HCT116 (cell line): ENCODE data around the gene SHISA8. TPM values are rescaled to one million over a fixed set of nuclear protein-coding genes. Genes with fewer than 3 reads are reported as not detected.

Experiments
- ATAC-seq: fragments of 200-7000 bp; cut with Tn5 transposase; 2 replicates; pipeline ENCODE4 v1.9.1; 2020; ENCODE audit warnings: mild to moderate bottlenecking, moderate library complexity
- BruUV-seq: library from RNA; stranded (reverse); fragments of 400-500 nt; replicated peaks from 2 replicates; lab custom pipeline; 2021; lab: Mats Ljungman, UMichigan
- CTCF ChIA-PET: fragments of 300-600 bp; sonication (Branson Sonifier 250); formaldehyde crosslinking; loops from one replicate; lab custom pipeline; 2021; ENCODE audit warnings: antibody characterized with exemption; lab: Charles Lee
- POLR2A ChIA-PET: fragments of 300-600, 350-600 bp; sonication (Branson Sonifier 250); formaldehyde crosslinking; loops from one replicate; lab custom pipeline; 2021; ENCODE audit warnings: antibody characterized with exemption; lab: Charles Lee
- RAD21 ChIA-PET, 2 experiments: fragments of 300-600 bp; sonication (Branson Sonifier 250); formaldehyde crosslinking; loops; one replicate each; lab custom pipeline; 2023; ENCODE audit warnings: low total read pairs in 2 of 2; ENCODE audit not compliant: uncharacterized antibody in 2 of 2, unreplicated experiment in 2 of 2, low non-redundant PET in 1 of 2; lab: Charles Lee
- DNase-seq: peaks from one replicate; pipeline ENCODE4 v3.0.0-alpha.2; 2010; ENCODE audit warnings: low read depth, low spot score
- H2AFZ ChIP-seq: fragments of 200-600 bp; shearing (Covaris generic), sonication (generic); 2 replicates; pipeline ENCODE4 v1.6.1; 2017; ENCODE audit warnings: low read depth, mixed run types, mixed read lengths, antibody characterized with exemption, low read length; ENCODE audit not compliant: poor library complexity, severe bottlenecking
- H3K27ac ChIP-seq: 2 replicates; pipeline ENCODE4 v1.5.1; 2012; ENCODE audit warnings: low read depth, low read length
- H3K27me3 ChIP-seq: fragments of 200-600 bp; sonication (generic); 2 replicates; pipeline ENCODE4 v1.6.1; 2016; ENCODE audit warnings: mixed run types, low read length, mixed read lengths; ENCODE audit not compliant: insufficient read depth
- H3K36me3 ChIP-seq, 2 experiments: fragments of 200-500 bp in 1 of 2; fragments of 200-600 bp in 1 of 2; sonication (Bioruptor generic) in 1 of 2; sonication (generic) in 1 of 2; 2 replicates each; pipeline versions ENCODE4 v1.5.1 to v1.6.1; 2014 to 2016; ENCODE audit warnings: low read length in 2 of 2, inconsistent platforms in 1 of 2, mixed read lengths in 1 of 2, mixed run types in 1 of 2; ENCODE audit not compliant: insufficient read depth in 2 of 2, control insufficient read depth in 1 of 2
- H3K4me1 ChIP-seq, 2 experiments: fragments of 200-600 bp in 1 of 2; sonication (generic) in 1 of 2; 2 replicates each; pipeline versions ENCODE4 v1.5.1 to v1.6.1; 2012 to 2017; ENCODE audit warnings: low read length in 2 of 2, inconsistent platforms in 1 of 2, mild to moderate bottlenecking in 1 of 2, mixed read lengths in 1 of 2, mixed run types in 1 of 2, moderate library complexity in 1 of 2; ENCODE audit not compliant: insufficient read depth in 2 of 2, control insufficient read depth in 1 of 2
- H3K4me2 ChIP-seq: fragments of 200-600 bp; sonication (generic); 2 replicates; pipeline ENCODE4 v1.6.1; 2017; ENCODE audit warnings: mixed run types, low read length, mixed read lengths
- H3K4me3 ChIP-seq, 2 experiments: fragments of 200-600 bp in 1 of 2; sonication (generic) in 1 of 2; replicated peaks in 1 of 2; 2 replicates each; pipeline ENCODE4 v1.5.1; 2011 to 2016; ENCODE audit warnings: low read length in 2 of 2, control low read depth in 1 of 2, low read depth in 1 of 2, mild to moderate bottlenecking in 1 of 2, mixed read lengths in 1 of 2, mixed run types in 1 of 2
- H3K79me2 ChIP-seq: fragments of 200-600 bp; sonication (generic); 2 replicates; pipeline ENCODE4 v1.6.1; 2017; ENCODE audit warnings: mild to moderate bottlenecking, mixed run types, low read length, moderate library complexity, mixed read lengths; ENCODE audit not compliant: insufficient read depth
- H3K9ac ChIP-seq: fragments of 200-600 bp; sonication (generic); 2 replicates; pipeline ENCODE4 v1.6.1; 2016; ENCODE audit warnings: low read length, mixed read lengths
- H3K9me2 ChIP-seq: fragments of 200-600 bp; sonication (generic), shearing (Covaris generic); 2 replicates; pipeline ENCODE4 v1.6.1; 2017; ENCODE audit warnings: mixed run types, mild to moderate bottlenecking, moderate library complexity; ENCODE audit not compliant: insufficient read depth
- H3K9me3 ChIP-seq, 2 experiments: fragments of 200-500 bp in 1 of 2; fragments of 200-600 bp in 1 of 2; sonication (Bioruptor generic) in 1 of 2; sonication (generic) in 1 of 2; 2 replicates each; pipeline ENCODE4 v1.6.1; 2014 to 2017; ENCODE audit warnings: low read length in 2 of 2, mixed read lengths in 2 of 2, inconsistent platforms in 1 of 2, low read depth in 1 of 2, mild to moderate bottlenecking in 1 of 2, mixed run types in 1 of 2, moderate library complexity in 1 of 2; ENCODE audit not compliant: control insufficient read depth in 1 of 2, insufficient read depth in 1 of 2
- H4K20me1 ChIP-seq: fragments of 200-600 bp; sonication (generic), shearing (Covaris generic); 2 replicates; pipeline ENCODE4 v1.6.1; 2017; ENCODE audit warnings: mixed run types, mild to moderate bottlenecking, moderate library complexity; ENCODE audit not compliant: insufficient read depth
- ATF3 ChIP-seq: IDR thresholded peaks from 2 replicates; pipeline ENCODE4 v1.6.1; 2012
- CBX3 ChIP-seq: IDR thresholded peaks from 2 replicates; pipeline ENCODE4 v1.6.1; 2012; ENCODE audit warnings: low read depth
- FOSL1 ChIP-seq: IDR thresholded peaks from 2 replicates; pipeline ENCODE4 v1.6.1; 2012; ENCODE audit warnings: low read depth
- JUND ChIP-seq: IDR thresholded peaks from 2 replicates; pipeline ENCODE4 v1.6.1; 2012
- POLR2A ChIP-seq: IDR thresholded peaks from 2 replicates; pipeline ENCODE4 v1.7.0; 2011; ENCODE audit warnings: borderline replicate concordance; ENCODE audit not compliant: insufficient read depth, insufficient read length; ENCODE audit errors: extremely low read depth
- SP1 ChIP-seq: IDR thresholded peaks from 2 replicates; pipeline ENCODE4 v1.6.1; 2012; ENCODE audit warnings: low read depth
- SRF ChIP-seq: IDR thresholded peaks from 2 replicates; pipeline ENCODE4 v1.6.1; 2012; ENCODE audit warnings: low read depth
- TCF7L2 ChIP-seq: IDR thresholded peaks from 2 replicates; pipeline ENCODE4 v1.7.0; 2011; ENCODE audit warnings: borderline replicate concordance, inconsistent platforms; ENCODE audit not compliant: insufficient read depth, insufficient read length; ENCODE audit errors: extremely low read depth
- YY1 ChIP-seq: IDR thresholded peaks from 2 replicates; pipeline ENCODE4 v1.6.1; 2011; ENCODE audit warnings: low read length, low read depth, moderate library complexity, mild to moderate bottlenecking; ENCODE audit not compliant: insufficient replicate concordance; ENCODE audit errors: extremely low read depth
- ZNF274 ChIP-seq: fragments of 200-500 bp; sonication (Bioruptor generic); IDR thresholded peaks from 2 replicates; pipeline ENCODE4 v1.6.1; 2014; ENCODE audit warnings: mild to moderate bottlenecking, low read depth, low read length, inconsistent platforms
- intact Hi-C: fragments of 100-400 bp; cut with micrococcal nuclease; formaldehyde crosslinking; loops from 2 replicates; pipeline ENCODE4 v1.10.0; 2022
- total RNA-seq: library from RNA; stranded (reverse); gene quantifications from one replicate; pipeline ENCODE4 v1.2.1, GENCODE V29; 2021; ENCODE audit not compliant: unreplicated experiment

Gene SHISA8
- total RNA-seq, 1 experiment from 2014 or later: 13.9 TPM

DNA sequence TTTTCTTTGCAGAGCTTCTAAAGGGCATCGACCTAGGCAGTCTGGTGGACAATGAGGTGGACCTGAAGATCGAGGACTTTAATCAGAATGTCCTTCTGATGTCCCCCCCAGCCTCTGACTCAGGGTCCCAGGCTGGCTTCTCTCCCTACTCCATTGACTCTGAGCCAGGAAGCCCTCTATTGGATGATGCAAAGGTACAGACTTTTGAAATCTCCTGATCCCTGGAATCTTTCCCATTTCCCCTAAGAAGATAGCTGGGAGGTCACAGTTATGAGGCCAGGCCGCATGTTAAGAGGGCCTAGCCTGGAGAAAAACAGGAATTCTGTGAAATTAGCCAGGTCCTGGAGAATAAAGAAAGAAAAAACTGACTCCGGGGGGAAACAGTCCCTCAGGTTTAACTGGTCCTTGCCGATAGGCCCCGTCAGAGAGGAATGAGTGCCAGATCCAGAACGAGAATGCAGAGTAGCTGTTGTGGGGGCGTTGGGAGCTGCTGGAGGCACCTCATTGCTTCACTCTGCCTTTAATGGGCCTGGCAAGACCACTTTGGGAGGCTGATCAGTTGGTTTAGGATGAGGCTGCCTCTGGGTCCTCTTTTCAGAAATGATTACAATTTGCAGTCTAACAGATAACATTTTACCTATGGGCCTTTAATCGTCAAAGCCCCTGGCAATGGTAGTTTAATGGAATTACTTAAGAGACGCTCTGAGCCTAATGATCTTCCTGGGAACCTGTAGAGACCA is 39.2 kb downstream of the SHISA8 start (continued):
- TF ChIP-seq TCF7L2 (no peak), JUND (no peak), POLR2A (no peak), ZNF274 (no peak), SP1 (no peak), SRF (no peak)
- TF ChIP-seq, all 23 proteins: peak for 0

GRCh38 chr22:41874090-41874489 is 40.8 kb downstream of the SHISA8 start:
- Histone ChIP-seq H3K79me2 (no peaks in the 10 kb centered on the region), H3K4me3 (no peak overlapping the region), H3K27ac (no peak overlapping the region), H3K27me3 (no peaks in the 10 kb centered on the region), H3K9me3 (no peaks in the 10 kb centered on the region), H4K20me1 (no peaks in the 10 kb centered on the region), H2AFZ (no peak overlapping the region), H3K4me2 (no peak overlapping the region), H3K9me2 (no peaks in the 10 kb centered on the region), H3K9ac (no peak overlapping the region), H3K36me3 (peaks cover 23 to 48% of the 10 kb centered on the region in 2 experiments; a peak in 3 of 4 replicates), H3K4me1 (no peaks in the 10 kb centered on the region)
- DNase-seq: no peak
- intact Hi-C loops: no loop called here
- ATAC-seq: no peak
- ChIA-PET CTCF (no interaction called here), RAD21 (interaction anchor here in 1 of 2 experiments (0.5 kb wide), 1 partner anchor 18 kb away, joined by 3 read pairs; no protein-coding TSS in a partner anchor), POLR2A (no interaction called here)
- BruUV-seq: no TSS peak
- TF ChIP-seq CBX3: no peak
- no peak for TF ChIP-seq FOSL1
- no peak for TF ChIP-seq ATF3
- TF ChIP-seq YY1: no peak
